MM.1S (cell line): ENCODE results near the gene PIP5K1C.

Experiments used
- EZH2 ChIP-seq: fragments of 300-600 bp; sonication (generic); optimal IDR thresholded peaks from 2 replicates; pipeline ENCODE3; 2017; ENCODE audit warnings: low read depth, mild to moderate bottlenecking, antibody characterized with exemption, low read length, mixed read lengths
- EZH2phosphoT487 ChIP-seq: fragments of 300-600 bp; sonication (generic); IDR thresholded peaks from 2 replicates; pipeline ENCODE4 v1.6.1; 2018; ENCODE audit warnings: antibody characterized with exemption, low read length
- TF ChIP-seq, protein P1 (sequence below): fragments of 300-600 bp; sonication (generic); IDR thresholded peaks from 2 replicates; pipeline ENCODE4 v1.5.1; 2016; ENCODE audit warnings: antibody characterized with exemption, low read length, mixed read lengths

DNA sequence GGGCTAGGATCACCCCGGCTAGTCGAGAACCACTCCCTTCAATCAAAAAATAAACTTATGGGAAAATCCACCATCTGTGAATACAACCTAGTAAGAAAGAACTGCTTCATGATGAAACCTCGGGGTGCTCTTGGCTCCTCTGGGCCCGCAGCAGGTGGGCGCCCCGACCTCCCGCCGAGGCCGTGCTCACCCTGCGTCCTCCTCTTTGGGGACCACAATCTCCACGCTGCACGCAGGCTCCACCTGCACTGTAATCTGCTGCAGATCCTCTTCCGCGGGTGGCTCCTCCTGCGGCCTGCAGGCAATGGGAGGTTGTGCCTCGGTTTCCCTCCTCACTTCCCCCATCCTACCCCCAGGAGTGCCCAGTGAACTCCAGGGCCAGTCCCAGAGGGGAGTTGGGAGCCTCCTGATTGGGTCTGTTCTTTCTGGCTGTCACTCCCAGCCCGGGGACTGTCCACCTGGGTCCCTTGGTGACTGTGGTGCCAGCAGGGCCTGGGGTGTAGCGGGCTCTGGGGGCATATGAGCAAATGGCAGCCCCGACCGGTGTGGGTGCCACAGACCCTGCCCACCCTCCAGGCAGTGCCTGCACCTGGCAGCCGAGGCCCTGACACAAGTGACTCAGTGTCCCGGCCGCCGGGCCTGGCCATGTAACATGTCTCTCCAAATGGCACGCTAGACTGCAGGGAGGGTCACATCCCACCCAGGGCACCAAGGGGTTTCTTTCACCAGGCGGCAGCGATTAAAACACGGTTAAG is 58.6 kb downstream of the PIP5K1C start:
- TF ChIP-seq, protein P1, sequence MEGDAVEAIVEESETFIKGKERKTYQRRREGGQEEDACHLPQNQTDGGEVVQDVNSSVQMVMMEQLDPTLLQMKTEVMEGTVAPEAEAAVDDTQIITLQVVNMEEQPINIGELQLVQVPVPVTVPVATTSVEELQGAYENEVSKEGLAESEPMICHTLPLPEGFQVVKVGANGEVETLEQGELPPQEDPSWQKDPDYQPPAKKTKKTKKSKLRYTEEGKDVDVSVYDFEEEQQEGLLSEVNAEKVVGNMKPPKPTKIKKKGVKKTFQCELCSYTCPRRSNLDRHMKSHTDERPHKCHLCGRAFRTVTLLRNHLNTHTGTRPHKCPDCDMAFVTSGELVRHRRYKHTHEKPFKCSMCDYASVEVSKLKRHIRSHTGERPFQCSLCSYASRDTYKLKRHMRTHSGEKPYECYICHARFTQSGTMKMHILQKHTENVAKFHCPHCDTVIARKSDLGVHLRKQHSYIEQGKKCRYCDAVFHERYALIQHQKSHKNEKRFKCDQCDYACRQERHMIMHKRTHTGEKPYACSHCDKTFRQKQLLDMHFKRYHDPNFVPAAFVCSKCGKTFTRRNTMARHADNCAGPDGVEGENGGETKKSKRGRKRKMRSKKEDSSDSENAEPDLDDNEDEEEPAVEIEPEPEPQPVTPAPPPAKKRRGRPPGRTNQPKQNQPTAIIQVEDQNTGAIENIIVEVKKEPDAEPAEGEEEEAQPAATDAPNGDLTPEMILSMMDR: no peak
- no peak for TF ChIP-seq EZH2
- TF ChIP-seq EZH2phosphoT487: no peak
